BLaER1 treated with 17β-estradiol and CSF1 and Interleukin-3, amounts not matched to agents 10 nM and 100 nM (cell line): ENCODE data around the gene NTM.

Source experiments
- H3K27ac ChIP-seq, 11 experiments: shearing (Covaris generic); formaldehyde crosslinking; 2 replicates each; pipeline ENCODE4 v1.8.1; 2022
- H3K27me3 ChIP-seq, 11 experiments: shearing (Covaris generic); formaldehyde crosslinking; 2 replicates each; pipeline ENCODE4 v1.8.1; 2022
- H3K36me3 ChIP-seq, 11 experiments: shearing (Covaris generic); formaldehyde crosslinking; 2 replicates each; pipeline ENCODE4 v1.8.1; 2022
- H3K4me1 ChIP-seq, 10 experiments: shearing (Covaris generic); formaldehyde crosslinking; 2 replicates each; pipeline ENCODE4 v1.8.1; 2022
- H3K4me2 ChIP-seq, 11 experiments: shearing (Covaris generic); formaldehyde crosslinking; 2 replicates each; pipeline ENCODE4 v1.8.1; 2022
- H3K4me3 ChIP-seq, 10 experiments: shearing (Covaris generic); formaldehyde crosslinking; 2 replicates each; pipeline ENCODE4 v1.8.1; 2022
- H3K9ac ChIP-seq, 11 experiments: shearing (Covaris generic); formaldehyde crosslinking; 2 replicates each; pipeline ENCODE4 v1.8.1; 2022
- H3K9me3 ChIP-seq, 11 experiments: shearing (Covaris generic); formaldehyde crosslinking; replicated peaks in 1 of 11; 2 replicates each; pipeline ENCODE4 v1.8.1; 2022
- H4K20me1 ChIP-seq, 11 experiments: shearing (Covaris generic); formaldehyde crosslinking; 2 replicates each; pipeline ENCODE4 v1.8.1; 2022
- Cebpa-rat ChIP-seq, 11 experiments: shearing (Covaris generic); IDR thresholded peaks; 2 replicates each; pipeline ENCODE4 v1.8.1; 2022

Gene NTM

GRCh38 chr11:131537196-131537595 lies 166.8 kb downstream of the NTM start:
- H3K36me3 ChIP-seq = no peaks in the 10 kb centered on the region
- TF ChIP-seq Cebpa-rat (IDR thresholded peaks at IDR 0.05) = no peak
- H3K27ac ChIP-seq = no peak overlapping the region
- no peak overlapping the region for H3K4me2 ChIP-seq
- H3K27me3 ChIP-seq = no peaks in the 10 kb centered on the region
- no peak overlapping the region for H3K9ac ChIP-seq
- H3K9me3 ChIP-seq = peaks cover 0 to 18% (median 10%) of the 10 kb centered on the region in 11 experiments; a peak in 13 of 22 replicates
- H3K4me1 ChIP-seq = no peaks in the 10 kb centered on the region
- H3K4me3 ChIP-seq = no peak overlapping the region
- no peaks in the 10 kb centered on the region for H4K20me1 ChIP-seq

- H3K36me3 ChIP-seq = no peaks in the 10 kb centered on the region
- no peaks in the 10 kb centered on the region for H3K4me1 ChIP-seq
- H3K27ac ChIP-seq = no peak overlapping the region
- no peaks in the 10 kb centered on the region for H3K27me3 ChIP-seq
- H3K4me2 ChIP-seq = no peak overlapping the region
- no peaks in the 10 kb centered on the region for H4K20me1 ChIP-seq
- H3K9me3 ChIP-seq = peaks cover 0 to 18% (median 10%) of the 10 kb centered on the region in 11 experiments; a peak in 13 of 22 replicates
- H3K4me3 ChIP-seq = no peak overlapping the region
- H3K9ac ChIP-seq = no peak overlapping the region
- no peak for TF ChIP-seq Cebpa-rat (IDR thresholded peaks at IDR 0.05)
These were observed 167.3 kb downstream of the NTM start for GRCh38 chr11:131537748-131538147.

GRCh38 chr11:131538322-131538721 lies 167.9 kb downstream of the NTM start:
- Histone ChIP-seq H3K27ac (no peak overlapping the region), H3K9me3 (peaks cover 0 to 18% (median 10%) of the 10 kb centered on the region in 11 experiments; a peak in 13 of 22 replicates), H3K27me3 (no peaks in the 10 kb centered on the region), H4K20me1 (no peaks in the 10 kb centered on the region), H3K9ac (no peak overlapping the region), H3K4me3 (no peak overlapping the region), H3K36me3 (no peaks in the 10 kb centered on the region), H3K4me1 (no peaks in the 10 kb centered on the region), H3K4me2 (no peak overlapping the region)
- no peak for TF ChIP-seq Cebpa-rat (IDR thresholded peaks at IDR 0.05)

- Histone ChIP-seq H3K9me3 (peaks cover 0 to 18% (median 10%) of the 10 kb centered on the region in 11 experiments; a peak in 13 of 22 replicates), H3K27me3 (no peaks in the 10 kb centered on the region)
- TF ChIP-seq Cebpa-rat (IDR thresholded peaks at IDR 0.05) = no peak
These were observed 170.3 kb downstream of the NTM start for GRCh38 chr11:131540676-131541075.

GRCh38 chr11:131543389-131544025 lies 173.1 kb downstream of the NTM start:
- H3K4me2 ChIP-seq = no peak overlapping the region
- no peak overlapping the region for H3K4me3 ChIP-seq
- H3K9ac ChIP-seq = no peak overlapping the region
- no peaks in the 10 kb centered on the region for H3K27me3 ChIP-seq
- no peak overlapping the region for H3K27ac ChIP-seq
- H3K36me3 ChIP-seq = no peaks in the 10 kb centered on the region
- no peaks in the 10 kb centered on the region for H3K4me1 ChIP-seq
- TF ChIP-seq Cebpa-rat (IDR thresholded peaks at IDR 0.05) = no peak
- peaks cover 0 to 18% (median 10%) of the 10 kb centered on the region in 11 experiments; a peak in 13 of 22 replicates for H3K9me3 ChIP-seq
- H4K20me1 ChIP-seq = no peaks in the 10 kb centered on the region

More at GRCh38 chr11:131540676-131541075, 170.3 kb downstream of the NTM start:
- H3K9ac ChIP-seq = no peak overlapping the region
- H3K36me3 ChIP-seq = no peaks in the 10 kb centered on the region
- no peak overlapping the region for H3K4me3 ChIP-seq
- no peak overlapping the region for H3K4me2 ChIP-seq
- H3K4me1 ChIP-seq = no peaks in the 10 kb centered on the region
- no peaks in the 10 kb centered on the region for H4K20me1 ChIP-seq
- no peak overlapping the region for H3K27ac ChIP-seq

GRCh38 chr11:131544591-131544990 lies 174.2 kb downstream of the NTM start:
- H3K27ac ChIP-seq = no peak overlapping the region
- no peaks in the 10 kb centered on the region for H4K20me1 ChIP-seq
- H3K27me3 ChIP-seq = no peaks in the 10 kb centered on the region
- H3K36me3 ChIP-seq = no peaks in the 10 kb centered on the region
- H3K9me3 ChIP-seq = peaks cover 0 to 18% (median 10%) of the 10 kb centered on the region in 11 experiments; a peak in 13 of 22 replicates
- no peak overlapping the region for H3K4me2 ChIP-seq
- no peak for TF ChIP-seq Cebpa-rat (IDR thresholded peaks at IDR 0.05)
- H3K4me1 ChIP-seq = no peaks in the 10 kb centered on the region
- H3K4me3 ChIP-seq = no peak overlapping the region
- H3K9ac ChIP-seq = no peak overlapping the region

GRCh38 chr11:131546218-131546895 lies 175.9 kb downstream of the NTM start:
- Histone ChIP-seq H3K36me3 (no peaks in the 10 kb centered on the region), H3K9me3 (peaks cover 0 to 8% (median 4%) of the 10 kb centered on the region in 11 experiments; a peak in 11 of 22 replicates), H4K20me1 (no peaks in the 10 kb centered on the region), H3K27me3 (no peaks in the 10 kb centered on the region), H3K4me2 (no peak overlapping the region), H3K4me3 (no peak overlapping the region), H3K27ac (no peak overlapping the region), H3K4me1 (no peaks in the 10 kb centered on the region), H3K9ac (no peak overlapping the region)
- no peak for TF ChIP-seq Cebpa-rat (IDR thresholded peaks at IDR 0.05)

- H3K4me2 ChIP-seq = no peak overlapping the region
- no peaks in the 10 kb centered on the region for H3K4me1 ChIP-seq
- H3K9me3 ChIP-seq = no peaks in the 10 kb centered on the region
- no peak overlapping the region for H3K4me3 ChIP-seq
- H4K20me1 ChIP-seq = no peaks in the 10 kb centered on the region
- no peaks in the 10 kb centered on the region for H3K27me3 ChIP-seq
- H3K27ac ChIP-seq = no peak overlapping the region
- TF ChIP-seq Cebpa-rat (IDR thresholded peaks at IDR 0.05) = no peak
- no peak overlapping the region for H3K9ac ChIP-seq
- no peaks in the 10 kb centered on the region for H3K36me3 ChIP-seq
These were observed 178.7 kb downstream of the NTM start for GRCh38 chr11:131549099-131549498.

- no peak overlapping the region for H3K4me3 ChIP-seq
- no peaks in the 10 kb centered on the region for H3K9me3 ChIP-seq
- H3K27me3 ChIP-seq = no peaks in the 10 kb centered on the region
- no peak for TF ChIP-seq Cebpa-rat (IDR thresholded peaks at IDR 0.05)
- H3K9ac ChIP-seq = no peak overlapping the region
- H4K20me1 ChIP-seq = no peaks in the 10 kb centered on the region
- H3K36me3 ChIP-seq = no peaks in the 10 kb centered on the region
- no peaks in the 10 kb centered on the region for H3K4me1 ChIP-seq
- no peak overlapping the region for H3K4me2 ChIP-seq
- H3K27ac ChIP-seq = no peak overlapping the region
These were observed 179.4 kb downstream of the NTM start for GRCh38 chr11:131549770-131550169.

GRCh38 chr11:131560287-131560686 lies 189.9 kb downstream of the NTM start:
- Histone ChIP-seq H3K27me3 (no peaks in the 10 kb centered on the region), H3K9me3 (no peaks in the 10 kb centered on the region), H3K27ac (no peak overlapping the region), H3K36me3 (no peaks in the 10 kb centered on the region), H3K4me3 (no peak overlapping the region), H3K4me1 (no peaks in the 10 kb centered on the region), H3K4me2 (no peak overlapping the region), H4K20me1 (no peaks in the 10 kb centered on the region), H3K9ac (no peak overlapping the region)
- TF ChIP-seq Cebpa-rat (IDR thresholded peaks at IDR 0.05) = no peak
